COR-L47 (cell line): ENCODE data around the gene CYP2W1.

Source experiments
- DNase-seq: peaks from one replicate; lab custom pipeline; 2025; lab: John Stamatoyannopoulos, UW

The CYP2W1 gene

GRCh38 chr7:967361-968082 lies 15.5 kb upstream of the CYP2W1 start:
- no peak for DNase-seq

DNA sequence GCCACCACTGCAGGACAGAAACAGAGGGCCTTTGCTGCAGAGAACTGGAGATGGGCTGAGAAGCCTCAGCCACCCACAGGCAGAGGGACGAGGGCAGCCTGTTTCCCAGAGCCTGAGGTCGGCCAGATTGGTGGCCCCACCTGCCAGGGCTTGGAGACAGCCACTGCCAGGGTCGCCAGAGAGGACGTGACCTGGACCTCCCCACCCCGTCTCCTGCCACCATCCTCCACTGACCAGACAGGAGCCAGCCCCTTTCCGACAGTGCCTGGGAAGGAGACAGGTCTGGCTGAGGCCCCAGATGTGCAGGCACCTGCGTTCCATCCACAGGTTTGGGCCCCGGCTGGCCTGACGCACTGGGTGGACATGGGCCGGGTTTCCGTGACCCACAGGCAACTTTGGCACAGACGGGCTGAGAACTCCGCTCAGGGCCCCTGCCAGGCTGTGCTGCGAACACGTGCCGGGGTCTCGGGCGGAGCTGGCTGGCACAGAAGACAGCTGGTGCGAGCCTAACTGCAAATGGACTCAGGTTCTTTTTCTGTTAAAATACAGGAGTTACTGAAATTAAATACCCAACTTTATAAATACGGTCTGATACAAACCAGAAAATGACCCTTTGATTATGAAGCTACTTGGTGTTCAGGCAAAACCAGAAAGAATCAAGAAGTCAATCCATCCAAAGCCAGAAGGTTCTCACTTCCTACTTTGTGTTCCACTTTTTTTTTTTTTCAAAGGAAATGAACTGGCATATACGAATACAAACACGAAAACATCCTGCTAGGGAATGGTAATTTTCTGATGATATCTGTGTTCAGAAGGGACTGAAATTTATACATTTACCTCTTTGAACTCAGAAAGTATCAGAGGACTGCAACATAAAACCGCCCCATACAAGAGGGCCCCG lies 14.5 kb upstream of the CYP2W1 start:
- no peak for DNase-seq

DNA sequence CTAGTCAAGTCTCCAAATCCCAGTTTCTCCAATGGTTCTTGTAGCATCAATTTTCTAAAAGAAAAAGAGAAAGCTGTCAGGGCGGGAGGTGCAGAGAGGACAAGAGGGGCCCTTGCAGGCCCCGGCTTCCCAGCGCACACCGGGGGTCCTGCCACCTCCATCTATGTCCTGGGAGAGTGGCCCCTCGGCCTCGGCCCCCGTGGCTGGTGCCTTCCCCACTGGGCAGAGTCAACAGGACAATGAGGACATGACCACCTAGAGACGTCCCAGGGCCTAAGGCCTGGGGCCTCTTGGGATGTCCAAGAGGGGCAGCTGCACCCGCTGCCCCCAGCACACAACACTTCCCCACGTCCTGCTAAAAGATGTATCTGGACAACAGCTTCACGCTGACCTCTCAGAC lies 13.6 kb upstream of the CYP2W1 start:
- DNase-seq: no peak

DNA sequence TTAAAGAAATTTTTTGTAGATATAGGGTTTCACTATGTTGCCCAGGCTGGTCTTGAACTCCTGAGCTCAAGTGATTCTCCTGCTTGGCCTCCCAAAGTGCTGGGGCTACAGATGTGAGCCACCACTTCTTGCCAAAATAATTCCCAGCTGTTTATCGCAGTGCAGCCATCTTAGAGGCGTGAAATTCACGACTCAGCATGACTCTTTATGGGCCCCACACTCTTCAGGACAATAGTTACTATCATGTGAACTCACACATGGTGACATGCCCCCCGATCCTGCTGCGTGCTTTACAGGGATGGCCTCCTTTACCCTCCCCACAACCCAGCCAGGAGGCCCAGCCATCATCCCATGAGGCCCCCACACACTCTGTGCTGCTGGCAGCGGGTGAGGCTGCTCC lies 12.2 kb upstream of the CYP2W1 start:
- no peak for DNase-seq

- no peak for DNase-seq
Observed at GRCh38 chr7:972110-972509, 10.9 kb upstream of the CYP2W1 start.

GRCh38 chr7:972676-973309 lies 10.2 kb upstream of the CYP2W1 start:
- DNase-seq: no peak

DNA sequence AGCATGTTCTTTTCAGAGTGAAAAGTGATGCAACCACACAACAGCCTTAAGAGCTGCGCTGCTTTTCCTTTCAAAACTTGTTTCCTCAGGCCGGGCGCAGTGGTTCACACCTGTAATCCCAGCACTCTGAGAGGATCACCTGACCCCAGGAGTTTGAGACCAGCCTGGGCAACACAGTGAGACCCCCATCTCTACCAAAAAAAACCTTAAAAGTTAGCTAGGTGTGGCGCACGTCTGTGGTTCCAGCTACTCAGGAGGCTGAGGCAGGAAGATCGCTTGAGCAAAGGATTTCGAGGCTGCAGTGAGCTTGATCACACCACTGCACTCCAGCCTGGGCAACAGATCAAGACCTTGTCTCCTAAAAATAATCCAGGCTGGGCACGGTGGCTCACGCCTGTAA lies 9.7 kb upstream of the CYP2W1 start:
- no peak for DNase-seq

DNA sequence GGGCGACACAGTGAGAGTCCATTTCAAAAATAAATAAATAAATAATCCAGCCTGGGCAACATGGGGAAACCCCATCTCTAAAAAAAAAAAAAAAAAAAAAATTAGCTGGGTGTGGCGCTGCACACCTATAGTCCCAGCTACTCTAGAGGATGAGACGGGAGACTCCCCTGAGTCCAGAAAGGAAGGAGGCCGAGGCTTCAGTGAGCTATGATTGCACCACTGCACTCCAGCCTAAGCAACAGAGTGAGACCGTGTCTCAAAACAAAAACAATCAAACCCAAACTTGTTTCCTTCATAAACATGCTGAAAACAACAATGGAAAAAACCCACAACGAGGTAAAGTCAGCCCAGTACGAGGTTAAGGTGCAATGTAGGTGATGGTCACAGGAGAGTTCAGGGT lies 8.8 kb upstream of the CYP2W1 start:
- no peak for DNase-seq

DNA sequence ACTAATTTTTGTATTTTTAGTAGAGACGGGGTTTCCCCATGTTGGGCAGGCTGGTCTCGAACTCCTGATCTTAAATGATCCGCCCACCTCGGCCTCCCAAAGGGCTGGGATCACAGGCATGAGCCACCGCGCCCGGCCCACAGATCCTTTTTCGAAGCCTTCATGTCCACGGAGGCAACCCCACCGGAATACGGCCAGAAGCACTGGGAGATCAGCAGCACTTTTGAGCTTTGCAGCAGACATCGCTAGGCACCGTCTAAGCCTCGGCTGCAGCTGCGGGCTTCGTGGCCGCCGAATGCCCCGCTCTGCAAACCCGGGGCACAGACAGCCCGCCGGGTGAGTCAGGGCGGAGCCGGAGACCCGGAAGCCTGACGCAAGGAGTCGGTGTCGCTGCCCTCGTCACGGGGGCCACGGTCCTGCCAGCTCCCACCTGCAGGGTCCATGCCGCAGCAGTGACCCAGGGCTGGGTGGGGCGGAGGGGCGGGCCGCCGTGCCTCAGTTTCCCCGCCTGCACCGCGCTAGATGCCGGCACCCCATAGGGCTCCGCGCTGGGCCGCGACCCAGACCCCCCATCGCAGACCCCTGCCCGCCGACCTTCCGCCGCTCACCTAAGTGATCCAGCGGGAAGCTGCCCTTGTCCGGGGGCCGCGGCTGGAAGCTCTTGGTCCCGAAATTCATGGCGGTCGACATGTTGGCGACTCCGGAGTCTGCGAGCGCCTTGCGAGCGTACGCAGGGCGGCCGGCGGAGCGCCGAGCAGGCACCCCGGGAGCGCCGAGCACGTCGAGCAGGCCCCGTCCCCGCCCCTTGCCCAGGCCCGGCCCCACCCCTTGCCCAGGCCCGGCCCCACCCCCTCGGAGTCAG lies 7.9 kb upstream of the CYP2W1 start, which contains the start of gene COX19:
Gene COX19 (minus strand): TSS at position 730 of the 862 bp plus-strand sequence. CDS start 40 bp downstream, at position 690.
- peak; percentile 79 for DNase-seq

GRCh38 chr7:975702-976473 lies 7.1 kb upstream of the CYP2W1 start:
- no peak for DNase-seq

- no peak for DNase-seq
Observed at GRCh38 chr7:976901-977325, 6.1 kb upstream of the CYP2W1 start.

DNA sequence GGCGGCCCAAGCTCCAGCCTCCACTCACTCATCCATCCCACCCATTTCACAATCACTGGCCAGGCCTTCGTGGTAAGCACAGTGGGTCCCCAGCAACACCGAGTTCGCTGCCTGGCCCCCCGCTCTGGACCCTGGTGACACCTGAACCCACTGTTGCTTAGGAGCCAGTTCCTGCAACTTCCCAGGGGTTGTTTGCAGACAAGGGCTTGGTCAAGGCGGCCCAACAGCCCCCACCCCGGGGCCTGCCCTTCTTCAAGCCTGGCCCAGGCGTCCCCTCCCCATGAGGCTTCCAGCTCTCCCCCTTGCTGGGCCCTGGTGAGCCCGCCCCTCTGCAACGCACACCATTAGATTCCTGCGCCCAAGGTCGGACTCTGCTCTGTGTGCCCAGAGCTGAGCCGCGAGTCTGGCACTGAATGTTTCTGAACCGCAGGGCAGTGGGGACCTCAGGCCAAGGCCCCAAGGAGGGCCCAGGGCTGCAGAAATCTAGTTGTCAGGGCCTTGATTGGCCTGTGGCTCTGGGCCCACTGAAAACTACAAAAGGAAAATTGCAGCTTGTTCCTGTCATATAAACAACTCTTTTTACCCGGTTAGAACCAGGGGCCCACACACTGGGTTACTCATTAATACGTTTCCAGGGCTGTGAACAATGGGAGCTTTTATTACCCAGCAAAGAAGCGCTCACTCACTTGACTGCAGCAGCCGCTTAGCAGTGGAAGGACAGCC lies 5.5 kb upstream of the CYP2W1 start:
- DNase-seq: no peak

- DNase-seq: no peak
Observed at GRCh38 chr7:978049-978346, 5.0 kb upstream of the CYP2W1 start.

DNA sequence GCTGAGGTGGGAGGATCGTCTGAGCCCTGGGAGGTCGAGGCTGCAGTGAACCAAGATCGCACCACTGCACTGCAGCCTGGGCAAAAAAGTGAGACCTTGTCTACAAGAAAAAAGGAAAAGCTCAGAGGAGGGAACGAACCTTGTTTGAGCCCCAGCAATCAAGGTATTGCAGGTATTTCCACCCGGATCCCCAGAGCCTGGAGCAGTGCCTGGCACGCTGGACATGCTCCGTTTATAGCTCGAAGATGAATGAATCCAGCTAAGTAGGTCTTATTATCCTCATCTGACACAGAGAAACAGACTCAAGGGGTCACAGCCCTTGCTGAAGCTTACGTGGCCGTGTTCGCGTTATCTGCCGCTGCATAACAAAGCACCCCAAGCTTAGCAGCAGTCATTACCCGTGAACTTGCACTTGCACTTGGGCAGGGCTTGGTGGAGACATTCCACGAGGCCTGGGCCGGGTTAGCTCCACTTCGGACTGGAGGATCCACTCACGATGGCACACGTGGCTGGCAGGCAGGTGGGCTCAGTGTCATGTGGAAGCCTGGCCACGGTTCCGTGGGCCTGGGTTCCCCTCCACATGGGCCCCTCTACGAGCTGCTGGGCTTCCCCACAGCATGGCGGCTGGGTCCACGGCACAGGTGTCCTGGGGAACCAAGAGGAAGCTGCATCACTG lies 4.4 kb upstream of the CYP2W1 start:
- no peak for DNase-seq

- DNase-seq: no peak
Observed at GRCh38 chr7:979151-979550, 3.8 kb upstream of the CYP2W1 start.

DNA sequence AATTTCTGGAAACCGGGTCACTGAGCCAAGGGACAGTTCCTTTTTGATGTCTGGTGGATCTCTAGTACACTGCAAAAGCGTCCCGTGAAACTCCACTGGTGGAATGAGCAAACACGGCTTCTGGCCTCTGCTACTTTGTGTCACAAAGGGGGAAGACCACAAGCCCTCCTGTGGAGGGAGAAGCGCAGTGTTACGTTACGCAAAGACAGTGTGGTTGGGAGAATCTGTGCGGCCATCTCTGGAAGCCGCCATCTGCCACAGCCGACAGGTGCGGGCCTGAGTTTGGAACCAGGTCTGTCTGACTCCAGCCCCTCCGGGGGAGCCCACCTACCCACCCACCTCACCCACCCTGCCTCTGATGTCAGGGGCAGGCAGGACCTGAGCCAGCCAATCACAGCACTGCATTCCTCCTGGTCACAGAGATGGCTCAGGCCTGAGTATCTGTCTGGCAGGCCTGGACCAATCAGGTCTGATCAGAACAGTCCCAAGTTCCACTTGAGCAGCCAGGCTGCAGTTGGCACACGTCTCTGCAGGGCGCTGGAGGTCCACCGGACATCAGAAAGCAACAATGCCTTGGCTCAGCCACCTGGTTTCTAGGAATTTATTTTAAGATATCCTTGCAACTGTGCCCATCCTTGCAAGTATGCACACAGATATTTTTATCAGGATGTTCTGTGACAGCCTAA lies 3.0 kb upstream of the CYP2W1 start:
- DNase-seq: no peak

DNA sequence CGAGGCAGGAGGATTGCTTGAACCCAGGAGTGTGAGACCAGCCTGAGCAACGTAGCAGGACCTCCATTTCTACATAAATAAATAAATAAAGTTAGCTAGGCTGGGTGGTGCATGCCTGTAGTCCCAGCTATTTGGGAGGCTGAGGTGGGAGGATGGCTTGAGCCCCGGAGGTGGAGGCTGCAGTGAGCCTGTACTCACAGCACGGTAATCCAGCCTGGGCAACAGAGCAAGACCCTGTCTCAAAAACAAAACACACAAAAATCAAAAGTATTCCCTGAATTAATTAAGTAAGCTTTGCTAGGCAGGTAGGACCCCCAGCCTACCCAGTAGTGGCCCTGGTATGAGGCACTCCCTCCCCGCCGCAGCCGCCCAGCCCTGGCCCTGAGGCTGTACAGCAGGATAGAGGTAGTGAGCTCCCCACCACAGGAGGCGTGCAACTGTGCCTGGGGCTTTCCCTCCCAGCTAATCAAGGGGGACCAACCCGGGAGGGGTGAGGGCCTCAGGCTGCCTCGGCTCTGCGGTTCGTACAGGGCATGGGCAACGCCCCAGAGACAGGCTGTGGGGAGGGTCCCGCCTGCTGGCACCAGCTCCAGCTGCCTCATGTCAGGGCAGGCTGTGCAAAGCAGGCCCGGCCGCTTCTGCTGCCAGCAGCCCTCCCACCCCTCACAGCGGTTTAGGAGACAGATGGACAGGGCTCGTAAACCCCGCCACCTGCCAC lies 1.0 kb upstream of the CYP2W1 start:
- no peak for DNase-seq

GRCh38 chr7:982511-983003 lies 424 bp upstream of the CYP2W1 start:
- no peak for DNase-seq
